ENCODE measurements around the gene NALF2. TPM values are rescaled to one million over a fixed set of nuclear protein-coding genes. Genes with fewer than 3 reads are reported as not detected.
A peak's percentile ranks its signal among the peaks of the same experiment; 100 is the strongest.

The NALF2 gene
- total RNA-seq (2012; rRNA removed) = not detected in 2 replicates

- Histone ChIP-seq H3K4me3 (ENCODE audit: low read length) (peak within 1 kb of the TSS; percentile 39), H3K27me3 (ENCODE audit: control insufficient read depth, insufficient read depth, low read length) (peaks cover 36% of the 10 kb centered on the region), H3K9ac (ENCODE audit: low read depth, low read length) (no peak within 1 kb of the TSS), H3K4me2 (ENCODE audit: low read length) (peak within 1 kb of the TSS; percentile 54), H3K4me1 (ENCODE audit: control insufficient read depth, insufficient read depth, low read length) (no peaks in the 10 kb centered on the region), H3K9me3 (replicated peaks; ENCODE audit: low read length) (no peaks in the 10 kb centered on the region), H3K36me3 (ENCODE audit: insufficient read depth, low read length) (no peaks in the 10 kb centered on the region)
Observed at GRCh38 chrX:69503782-69504625, at the start of gene NALF2. TSS of gene NALF2 (plus strand) at chrX:69504326. CDS start at chrX:69505283, 957 bp downstream.

GRCh38 chrX:69457756-69458155 is 46.4 kb upstream of the NALF2 start:
- Histone ChIP-seq H3K27me3 (ENCODE audit: control insufficient read depth, insufficient read depth, low read length) (no peaks in the 10 kb centered on the region), H3K4me3 (ENCODE audit: low read length) (no peak overlapping the region), H3K9ac (ENCODE audit: low read depth, low read length) (no peak overlapping the region), H3K36me3 (ENCODE audit: insufficient read depth, low read length) (no peaks in the 10 kb centered on the region), H3K4me2 (ENCODE audit: low read length) (no peak overlapping the region), H3K9me3 (replicated peaks; ENCODE audit: low read length) (no peaks in the 10 kb centered on the region), H3K4me1 (ENCODE audit: control insufficient read depth, insufficient read depth, low read length) (no peaks in the 10 kb centered on the region)

GRCh38 chrX:69466546-69466945 is 37.6 kb upstream of the NALF2 start:
- Histone ChIP-seq H3K4me3 (ENCODE audit: low read length) (no peak overlapping the region), H3K36me3 (ENCODE audit: insufficient read depth, low read length) (no peaks in the 10 kb centered on the region), H3K9ac (ENCODE audit: low read depth, low read length) (no peak overlapping the region), H3K4me2 (ENCODE audit: low read length) (no peak overlapping the region), H3K4me1 (ENCODE audit: control insufficient read depth, insufficient read depth, low read length) (no peaks in the 10 kb centered on the region), H3K9me3 (replicated peaks; ENCODE audit: low read length) (no peaks in the 10 kb centered on the region), H3K27me3 (ENCODE audit: control insufficient read depth, insufficient read depth, low read length) (no peaks in the 10 kb centered on the region)

GRCh38 chrX:69469975-69470374 is 34.2 kb upstream of the NALF2 start:
- Histone ChIP-seq H3K27me3 (ENCODE audit: control insufficient read depth, insufficient read depth, low read length) (no peaks in the 10 kb centered on the region), H3K9ac (ENCODE audit: low read depth, low read length) (no peak overlapping the region), H3K36me3 (ENCODE audit: insufficient read depth, low read length) (no peaks in the 10 kb centered on the region), H3K4me1 (ENCODE audit: control insufficient read depth, insufficient read depth, low read length) (no peaks in the 10 kb centered on the region), H3K4me2 (ENCODE audit: low read length) (no peak overlapping the region), H3K9me3 (replicated peaks; ENCODE audit: low read length) (no peaks in the 10 kb centered on the region), H3K4me3 (ENCODE audit: low read length) (no peak overlapping the region)

GRCh38 chrX:69489625-69490024 is 14.5 kb upstream of the NALF2 start:
- Histone ChIP-seq H3K4me2 (ENCODE audit: low read length) (no peak overlapping the region), H3K4me3 (ENCODE audit: low read length) (no peak overlapping the region), H3K36me3 (ENCODE audit: insufficient read depth, low read length) (no peaks in the 10 kb centered on the region), H3K27me3 (ENCODE audit: control insufficient read depth, insufficient read depth, low read length) (peaks cover 3% of the 10 kb centered on the region), H3K4me1 (ENCODE audit: control insufficient read depth, insufficient read depth, low read length) (no peaks in the 10 kb centered on the region), H3K9ac (ENCODE audit: low read depth, low read length) (no peak overlapping the region), H3K9me3 (replicated peaks; ENCODE audit: low read length) (no peaks in the 10 kb centered on the region)

- no peaks in the 10 kb centered on the region for H3K4me1 ChIP-seq (ENCODE audit: control insufficient read depth, insufficient read depth, low read length)
- H3K9ac ChIP-seq (ENCODE audit: low read depth, low read length) = no peak overlapping the region
- H3K27me3 ChIP-seq (ENCODE audit: control insufficient read depth, insufficient read depth, low read length) = peaks cover 6% of the 10 kb centered on the region
- H3K4me3 ChIP-seq (ENCODE audit: low read length) = no peak overlapping the region
- H3K9me3 ChIP-seq (replicated peaks; ENCODE audit: low read length) = no peaks in the 10 kb centered on the region
- H3K4me2 ChIP-seq (ENCODE audit: low read length) = no peak overlapping the region
- no peaks in the 10 kb centered on the region for H3K36me3 ChIP-seq (ENCODE audit: insufficient read depth, low read length)
Observed at GRCh38 chrX:69493193-69493592, 10.9 kb upstream of the NALF2 start.

GRCh38 chrX:69493766-69494165 is 10.4 kb upstream of the NALF2 start:
- H3K9ac ChIP-seq (ENCODE audit: low read depth, low read length) = no peak overlapping the region
- H3K4me3 ChIP-seq (ENCODE audit: low read length) = no peak overlapping the region

GRCh38 chrX:69496183-69496582 is 7.9 kb upstream of the NALF2 start:
- no peaks in the 10 kb centered on the region for H3K36me3 ChIP-seq (ENCODE audit: insufficient read depth, low read length)
- peaks cover 8% of the 10 kb centered on the region for H3K27me3 ChIP-seq (ENCODE audit: control insufficient read depth, insufficient read depth, low read length)

More at GRCh38 chrX:69493766-69494165, 10.4 kb upstream of the NALF2 start:
- no peaks in the 10 kb centered on the region for H3K9me3 ChIP-seq (replicated peaks; ENCODE audit: low read length)
- peaks cover 6% of the 10 kb centered on the region for H3K27me3 ChIP-seq (ENCODE audit: control insufficient read depth, insufficient read depth, low read length)
- no peaks in the 10 kb centered on the region for H3K36me3 ChIP-seq (ENCODE audit: insufficient read depth, low read length)
- H3K4me1 ChIP-seq (ENCODE audit: control insufficient read depth, insufficient read depth, low read length) = no peaks in the 10 kb centered on the region
- H3K4me2 ChIP-seq (ENCODE audit: low read length) = no peak overlapping the region

GRCh38 chrX:69501429-69501828 is 2.7 kb upstream of the NALF2 start:
- Histone ChIP-seq H3K27me3 (ENCODE audit: control insufficient read depth, insufficient read depth, low read length) (peaks cover 20% of the 10 kb centered on the region), H3K9me3 (replicated peaks; ENCODE audit: low read length) (no peaks in the 10 kb centered on the region), H3K9ac (ENCODE audit: low read depth, low read length) (no peak overlapping the region), H3K4me2 (ENCODE audit: low read length) (no peak overlapping the region), H3K4me3 (ENCODE audit: low read length) (no peak overlapping the region), H3K4me1 (ENCODE audit: control insufficient read depth, insufficient read depth, low read length) (no peaks in the 10 kb centered on the region), H3K36me3 (ENCODE audit: insufficient read depth, low read length) (no peaks in the 10 kb centered on the region)

More at GRCh38 chrX:69496183-69496582, 7.9 kb upstream of the NALF2 start:
- Histone ChIP-seq H3K4me2 (ENCODE audit: low read length) (no peak overlapping the region), H3K4me3 (ENCODE audit: low read length) (no peak overlapping the region), H3K9me3 (replicated peaks; ENCODE audit: low read length) (no peaks in the 10 kb centered on the region), H3K9ac (ENCODE audit: low read depth, low read length) (no peak overlapping the region), H3K4me1 (ENCODE audit: control insufficient read depth, insufficient read depth, low read length) (no peaks in the 10 kb centered on the region)

- peaks cover 35% of the 10 kb centered on the region for H3K27me3 ChIP-seq (ENCODE audit: control insufficient read depth, insufficient read depth, low read length)
- no peak overlapping the region for H3K4me2 ChIP-seq (ENCODE audit: low read length)
- H3K9ac ChIP-seq (ENCODE audit: low read depth, low read length) = no peak overlapping the region
- no peaks in the 10 kb centered on the region for H3K9me3 ChIP-seq (replicated peaks; ENCODE audit: low read length)
- no peak overlapping the region for H3K4me3 ChIP-seq (ENCODE audit: low read length)
- no peaks in the 10 kb centered on the region for H3K4me1 ChIP-seq (ENCODE audit: control insufficient read depth, insufficient read depth, low read length)
- no peaks in the 10 kb centered on the region for H3K36me3 ChIP-seq (ENCODE audit: insufficient read depth, low read length)
Observed at GRCh38 chrX:69503228-69503781, 821 bp upstream of the NALF2 start.

- Histone ChIP-seq H3K9me3 (replicated peaks; ENCODE audit: low read length) (no peaks in the 10 kb centered on the region), H3K4me2 (ENCODE audit: low read length) (peak overlapping the region; percentile 54), H3K36me3 (ENCODE audit: insufficient read depth, low read length) (no peaks in the 10 kb centered on the region), H3K9ac (ENCODE audit: low read depth, low read length) (no peak overlapping the region), H3K4me3 (ENCODE audit: low read length) (peak overlapping the region; percentile 30), H3K4me1 (ENCODE audit: control insufficient read depth, insufficient read depth, low read length) (no peaks in the 10 kb centered on the region), H3K27me3 (ENCODE audit: control insufficient read depth, insufficient read depth, low read length) (peaks cover 36% of the 10 kb centered on the region)
Observed at GRCh38 chrX:69504626-69505612, 793 bp downstream of the NALF2 start.

Measured in skeletal muscle satellite cell (primary cell).